H9 (cell line): ENCODE data around the gene UCK1. TPM values are rescaled to one million over a fixed set of nuclear protein-coding genes. Genes with fewer than 3 reads are reported as not detected.

Experiments
- DNase-seq: peaks from one replicate; pipeline ENCODE4 v3.0.0-alpha.2; 2017
- H2AFZ ChIP-seq: one replicate; pipeline ENCODE4 v1.6.1; 2013; ENCODE audit warnings: mild to moderate bottlenecking, low read length, control low read depth, moderate library complexity
- H2AK5ac ChIP-seq: 2 replicates; pipeline ENCODE4 v1.6.1; 2013; ENCODE audit warnings: low read length, control low read depth, mixed read lengths; ENCODE audit not compliant: insufficient read length
- H2BK120ac ChIP-seq: one replicate; pipeline ENCODE4 v1.6.1; 2013; ENCODE audit warnings: low read depth, mild to moderate bottlenecking, low read length, control low read depth, inconsistent platforms; ENCODE audit not compliant: poor library complexity, severe bottlenecking
- H2BK12ac ChIP-seq: 2 replicates; pipeline ENCODE4 v1.6.1; 2013; ENCODE audit warnings: low read length, control low read depth, mixed read lengths, low read depth; ENCODE audit not compliant: insufficient read length
- H2BK15ac ChIP-seq: 2 replicates; pipeline ENCODE4 v1.6.1; 2013; ENCODE audit warnings: low read depth, low read length, control low read depth
- H2BK20ac ChIP-seq: one replicate; pipeline ENCODE4 v1.6.1; 2013; ENCODE audit warnings: low read depth, mild to moderate bottlenecking, low read length, control low read depth, inconsistent platforms; ENCODE audit not compliant: poor library complexity, severe bottlenecking
- H2BK5ac ChIP-seq: 2 replicates; pipeline ENCODE4 v1.6.1; 2013; ENCODE audit warnings: low read length, control low read depth, mixed read lengths; ENCODE audit not compliant: insufficient read length
- H3K14ac ChIP-seq: 2 replicates; pipeline ENCODE4 v1.6.1; 2013; ENCODE audit warnings: low read length, control low read depth; ENCODE audit not compliant: insufficient read depth
- H3K18ac ChIP-seq: 2 replicates; pipeline ENCODE4 v1.6.1; 2013; ENCODE audit warnings: low read depth, mild to moderate bottlenecking, mixed read lengths, low read length, control low read depth; ENCODE audit not compliant: insufficient read length
- H3K23ac ChIP-seq: 2 replicates; pipeline ENCODE4 v1.6.1; 2013; ENCODE audit warnings: low read length, control low read depth, mixed read lengths, low read depth; ENCODE audit not compliant: insufficient read length
- H3K23me2 ChIP-seq: 2 replicates; pipeline ENCODE4 v1.6.1; 2013; ENCODE audit warnings: low read depth, mild to moderate bottlenecking, mixed read lengths, low read length, control low read depth; ENCODE audit not compliant: insufficient read length, poor library complexity, severe bottlenecking
- H3K27ac ChIP-seq: 2 replicates; pipeline ENCODE4 v1.5.1; 2013; ENCODE audit warnings: low read length, control low read depth, mixed read lengths, low read depth; ENCODE audit not compliant: insufficient read length
- H3K27me3 ChIP-seq: 2 replicates; pipeline ENCODE4 v1.6.1; 2013; ENCODE audit warnings: low read length, control low read depth, inconsistent platforms; ENCODE audit not compliant: insufficient read depth
- H3K4ac ChIP-seq: 2 replicates; pipeline ENCODE4 v1.6.1; 2013; ENCODE audit warnings: low read depth, mild to moderate bottlenecking, control low read depth, inconsistent platforms, low read length, moderate library complexity
- H3K4me1 ChIP-seq: 2 replicates; pipeline ENCODE4 v1.6.1; 2013; ENCODE audit warnings: low read length, control low read depth, inconsistent platforms; ENCODE audit not compliant: insufficient read depth
- H3K4me2 ChIP-seq: 2 replicates; pipeline ENCODE4 v1.6.1; 2013; ENCODE audit warnings: low read length, control low read depth, mixed read lengths; ENCODE audit not compliant: insufficient read length, insufficient read depth
- H3K56ac ChIP-seq: 2 replicates; pipeline ENCODE4 v1.6.1; 2013; ENCODE audit warnings: low read depth, mild to moderate bottlenecking, mixed read lengths, low read length, control low read depth; ENCODE audit not compliant: insufficient read length
- H3K79me1 ChIP-seq: 2 replicates; pipeline ENCODE4 v1.6.1; 2013; ENCODE audit warnings: low read depth, mild to moderate bottlenecking, moderate library complexity, low read length, control low read depth, inconsistent platforms; ENCODE audit not compliant: insufficient read depth, poor library complexity, severe bottlenecking
- H3K79me2 ChIP-seq: 2 replicates; pipeline ENCODE4 v1.6.1; 2013; ENCODE audit warnings: low read length, control low read depth, inconsistent platforms; ENCODE audit not compliant: insufficient read depth
- H3K9ac ChIP-seq: 2 replicates; pipeline ENCODE4 v1.6.1; 2013; ENCODE audit warnings: low read length, control low read depth, mixed read lengths; ENCODE audit not compliant: insufficient read length; ENCODE audit errors: extremely low read depth
- H3K9me3 ChIP-seq: one replicate; pipeline ENCODE4 v1.6.1; 2013; ENCODE audit warnings: low read depth, low read length, inconsistent platforms; ENCODE audit not compliant: control insufficient read depth
- H3T11ph ChIP-seq: one replicate; pipeline ENCODE4 v1.6.1; 2013; ENCODE audit warnings: mild to moderate bottlenecking, low read length, control low read depth, inconsistent platforms
- H4K20me1 ChIP-seq: one replicate; pipeline ENCODE4 v1.6.1; 2013; ENCODE audit not compliant: control insufficient read depth, insufficient read length, insufficient read depth
- H4K5ac ChIP-seq: 2 replicates; pipeline ENCODE4 v1.6.1; 2013; ENCODE audit warnings: low read depth, mild to moderate bottlenecking, mixed read lengths, low read length, control low read depth; ENCODE audit not compliant: insufficient read length
- H4K8ac ChIP-seq: replicated peaks from 2 replicates; pipeline ENCODE4 v1.6.1; 2013; ENCODE audit warnings: low read length, control low read depth, mixed read lengths, low read depth; ENCODE audit not compliant: insufficient read length
- H4K91ac ChIP-seq: 2 replicates; pipeline ENCODE4 v1.6.1; 2013; ENCODE audit warnings: low read depth, mild to moderate bottlenecking, moderate library complexity, mixed read lengths, low read length, control low read depth; ENCODE audit not compliant: insufficient read length
- H3K27ac Mint-ChIP-seq, 3 experiments: 2 replicates in 2 of 3; 3 replicates in 1 of 3; pipeline ENCODE4 v1.8.0; 2020 to 2021; ENCODE audit warnings: mixed read lengths in 3 of 3, mild to moderate bottlenecking in 1 of 3, moderate library complexity in 1 of 3
- H3K27me3 Mint-ChIP-seq: 2 replicates; pipeline ENCODE4 v1.8.0; 2021; ENCODE audit warnings: low read depth, mild to moderate bottlenecking, moderate library complexity, mixed read lengths
- H3K36me3 Mint-ChIP-seq, 3 experiments: 2 replicates in 2 of 3; 3 replicates in 1 of 3; pipeline ENCODE4 v1.8.0; 2020 to 2021; ENCODE audit warnings: low read depth in 3 of 3, mixed read lengths in 3 of 3; ENCODE audit not compliant: insufficient read depth in 1 of 3
- H3K4me1 Mint-ChIP-seq, 2 experiments: 2 replicates each; pipeline ENCODE4 v1.8.0; 2020; ENCODE audit warnings: mixed read lengths in 2 of 2
- H3K4me3 Mint-ChIP-seq, 2 experiments: 2 replicates in 1 of 2; 3 replicates in 1 of 2; pipeline ENCODE4 v1.8.0; 2020 to 2021; ENCODE audit warnings: mild to moderate bottlenecking in 2 of 2, mixed read lengths in 2 of 2, moderate library complexity in 1 of 2
- H3K9me3 Mint-ChIP-seq, 2 experiments: 2 replicates in 1 of 2; 3 replicates in 1 of 2; pipeline ENCODE4 v1.8.0; 2020; ENCODE audit warnings: mild to moderate bottlenecking in 2 of 2, mixed read lengths in 2 of 2, moderate library complexity in 1 of 2
- CTCF ChIP-seq: fragments of 200-600 bp; sonication (generic); conservative IDR thresholded peaks from 3 replicates; pipeline ENCODE4 v1.8.0; 2021; ENCODE audit warnings: antibody characterized with exemption, mild to moderate bottlenecking
- WGBS: extraction: QIAGEN DNeasy Blood & Tissue Kit; methylation state at CpG from one replicate; pipeline ENCODE4 v1.1.7; 2013; ENCODE audit warnings: missing lambda C conversion rate, low lambda C conversion rate, mixed read lengths; ENCODE audit not compliant: insufficient read length; ENCODE audit errors: extremely low coverage; 5-methylcytosine and 5-hydroxymethylcytosine counted together
- total RNA-seq: library from RNA; stranded (reverse); gene quantifications from 2 replicates; pipeline ENCODE4 v1.2.1, GENCODE V29; 2021

UCK1 gene
- total RNA-seq, 1 experiment from 2014 or later, result 54.2 TPM

GRCh38 chr9:131555841-131556673 lies 25.0 kb upstream of the UCK1 start:
- no peaks in the 10 kb centered on the region for H4K20me1 ChIP-seq
- H4K91ac ChIP-seq, result no peak overlapping the region
- H2BK20ac ChIP-seq, result no peak overlapping the region
- H3K4me1 Mint-ChIP-seq, result peaks cover 2 to 3% of the 10 kb centered on the region in 2 experiments
- H3K18ac ChIP-seq, result no peak overlapping the region
- H3K79me2 ChIP-seq, result no peaks in the 10 kb centered on the region
- no peak overlapping the region for H3K4me3 Mint-ChIP-seq
- no peak overlapping the region for H4K5ac ChIP-seq
- TF ChIP-seq CTCF, result no peak
- no CpG with 5 or more reads among the region's 15 CpGs for WGBS
- H3K27me3 Mint-ChIP-seq, result peaks cover 50% of the 10 kb centered on the region
- H3K23ac ChIP-seq, result no peak overlapping the region
- no peaks in the 10 kb centered on the region for H3K79me1 ChIP-seq
- H4K8ac ChIP-seq, result no peak overlapping the region
- H3K9ac ChIP-seq, result no peak overlapping the region
- peak overlapping the region in 1 of 3 experiments; percentile 78; a peak in 1 of 7 replicates for H3K27ac Mint-ChIP-seq
- no peak overlapping the region for H3K14ac ChIP-seq
- H3K9me3 ChIP-seq, result no peaks in the 10 kb centered on the region
- no peak overlapping the region for H3K56ac ChIP-seq
- H3K9me3 Mint-ChIP-seq, result peaks cover 14 to 18% of the 10 kb centered on the region in 2 experiments; a peak in 4 of 5 replicates
- peaks cover 0 to 8% (median 2%) of the 10 kb centered on the region in 3 experiments; a peak in 3 of 7 replicates for H3K36me3 Mint-ChIP-seq
- no peaks in the 10 kb centered on the region; the same call in 1 of the 2 replicates for H3K4me1 ChIP-seq
- no peak overlapping the region for H2BK15ac ChIP-seq
- no peak for DNase-seq
- H2AFZ ChIP-seq, result no peak overlapping the region
- H2BK5ac ChIP-seq, result no peak overlapping the region
- H3K4ac ChIP-seq, result no peak overlapping the region
- H3T11ph ChIP-seq, result no peak overlapping the region
- H2AK5ac ChIP-seq, result no peak overlapping the region
- peaks cover 5% of the 10 kb centered on the region; the same call in 1 of the 2 replicates for H3K27me3 ChIP-seq
- H3K27ac ChIP-seq, result no peak overlapping the region
- no peak overlapping the region for H2BK12ac ChIP-seq
- no peaks in the 10 kb centered on the region for H3K23me2 ChIP-seq
- no peak overlapping the region for H2BK120ac ChIP-seq
- H3K4me2 ChIP-seq, result no peak overlapping the region
